HTR-8/SVneo (cell line): Measurements from ENCODE around the gene CACNA1D.

ENCODE experiments used
- DNase-seq: peaks from one replicate; pipeline ENCODE4 v3.0.0; 2011; ENCODE audit warnings: low spot score, mixed read lengths; ENCODE audit not compliant: insufficient read length
- FAIRE-seq: peaks from 2 replicates; lab custom pipeline; 2011; peaks lifted over from hg19 to GRCh38; lab: Jason Lieb, UNC

CACNA1D gene

DNA sequence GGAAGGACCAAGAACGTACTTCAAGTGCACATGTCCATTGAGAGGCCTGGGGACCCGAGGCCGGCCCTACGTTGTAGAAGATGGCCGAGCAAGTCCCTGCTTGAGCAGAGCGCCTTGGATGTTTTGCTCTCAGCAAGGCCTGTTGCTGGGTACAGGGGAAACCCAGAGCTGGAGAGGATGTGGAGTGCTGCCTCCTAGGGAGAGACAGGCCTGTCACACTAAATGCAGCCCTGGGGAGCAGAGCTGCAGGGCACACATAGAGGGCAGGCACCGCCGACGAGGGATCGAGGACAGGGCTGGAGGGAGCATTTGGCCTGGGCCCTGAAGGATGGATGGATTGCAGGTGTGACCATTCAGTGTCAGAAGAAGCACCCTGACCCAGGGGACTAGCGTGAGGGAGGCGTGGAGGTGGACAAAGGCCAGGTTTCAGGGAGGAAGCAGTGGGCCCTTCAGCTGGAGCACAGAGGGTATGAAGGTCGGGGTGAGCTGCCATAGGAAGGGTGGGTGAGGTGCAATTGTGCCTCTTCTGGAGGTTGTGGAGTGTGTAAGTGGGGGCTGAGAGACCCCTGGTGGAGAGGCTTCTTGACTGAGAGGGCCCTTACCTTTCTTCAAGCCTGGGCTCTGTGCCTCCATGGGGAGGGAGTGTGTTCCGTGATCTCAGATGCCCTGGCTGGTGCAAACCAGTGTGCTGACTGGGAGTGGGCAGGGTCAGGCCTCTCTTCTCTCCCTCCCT, 209.4 kb downstream of the CACNA1D start:
- FAIRE-seq (no peak), DNase-seq (no peak)

DNA sequence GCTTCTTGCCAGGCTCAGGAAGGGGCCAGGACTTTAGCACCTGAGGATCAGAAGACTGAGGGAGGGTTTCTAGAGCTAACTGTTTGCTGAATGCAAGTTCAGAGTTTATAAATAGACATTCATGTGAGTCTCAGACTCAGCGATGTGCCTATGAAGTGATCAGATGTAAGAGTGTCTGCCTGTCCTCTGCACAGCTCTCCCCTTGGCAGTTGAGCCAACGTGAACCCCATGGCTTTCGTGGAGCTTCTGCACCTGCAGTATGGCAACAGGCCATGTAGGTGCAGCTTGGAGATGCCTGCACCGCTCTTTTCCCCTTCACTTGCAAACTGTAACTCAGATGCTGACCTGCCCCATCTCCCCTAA, 209.9 kb downstream of the CACNA1D start:
- DNase-seq, result no peak
- no peak for FAIRE-seq

DNA sequence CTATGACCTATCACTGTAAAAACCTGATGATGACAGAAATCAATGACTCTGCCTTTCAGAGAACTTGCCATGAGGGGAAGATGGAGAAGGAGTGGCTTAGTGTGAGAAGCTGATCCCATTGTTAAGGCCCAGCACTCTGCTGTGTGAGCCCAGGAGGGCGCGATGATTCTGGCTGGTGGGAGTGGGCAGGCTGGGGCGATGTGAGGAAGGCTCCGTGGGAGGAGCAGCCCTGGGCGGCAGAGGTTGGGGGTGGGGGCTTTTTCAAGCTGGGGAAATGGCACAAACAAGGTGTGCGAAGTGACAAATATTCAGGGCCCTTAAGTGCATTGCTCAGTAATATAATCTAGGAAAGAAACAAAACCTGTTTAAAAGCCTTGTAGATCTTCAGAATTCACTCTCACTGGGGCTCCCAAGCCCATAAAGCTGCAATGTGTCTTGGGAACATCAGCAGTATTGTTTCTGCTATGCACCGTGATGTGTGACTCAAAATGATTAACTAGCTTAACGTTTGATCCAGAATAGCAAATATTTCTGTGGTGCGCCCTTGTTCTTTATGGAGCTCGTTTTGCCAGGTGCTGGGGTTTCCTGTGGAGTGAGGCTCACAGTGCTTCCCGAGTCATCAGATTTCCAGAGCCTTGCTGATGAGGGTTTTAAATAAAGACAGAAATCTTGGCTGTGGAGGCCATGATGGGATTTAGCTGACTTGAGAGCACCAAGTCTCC, 210.8 kb downstream of the CACNA1D start:
- no peak for FAIRE-seq
- no peak for DNase-seq

DNA sequence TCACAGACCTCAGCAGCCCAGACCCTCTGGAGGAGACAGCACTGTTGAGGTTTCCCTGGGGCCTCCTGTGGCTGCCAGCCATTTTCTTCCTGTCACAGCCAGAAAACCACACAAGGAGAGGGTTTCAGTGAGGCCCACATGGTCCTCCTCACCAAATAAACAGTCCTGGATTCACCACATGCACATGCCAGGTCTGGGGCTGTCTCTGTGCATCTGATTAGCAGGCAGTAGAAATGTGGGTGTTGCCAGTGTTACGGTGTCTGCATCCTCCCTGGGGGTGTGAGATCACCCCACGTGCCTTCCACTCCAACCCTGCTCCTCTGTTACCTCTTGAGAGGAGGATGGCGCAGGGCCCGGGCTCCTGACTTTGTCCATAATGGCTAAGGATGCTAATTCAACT, 211.4 kb downstream of the CACNA1D start:
- FAIRE-seq (no peak), DNase-seq (no peak)

DNA sequence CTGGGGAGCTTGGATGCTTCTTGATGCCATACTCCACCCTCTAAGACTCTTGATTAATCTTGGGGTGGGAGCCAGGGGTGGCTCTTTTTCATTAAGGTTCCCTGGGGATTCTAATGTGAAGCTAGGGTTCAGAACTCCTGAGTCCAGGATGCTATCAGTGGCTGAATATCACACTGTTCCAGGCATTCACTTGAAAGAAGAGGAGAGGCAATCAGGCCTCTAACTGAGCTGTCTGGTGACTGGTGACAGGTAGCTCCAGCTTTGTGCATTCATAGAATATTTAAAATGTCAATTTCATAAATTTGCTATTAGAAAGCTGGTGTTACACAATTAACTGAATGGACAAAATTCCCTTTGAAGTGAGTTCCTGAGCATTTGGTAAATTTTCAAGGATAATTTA, 212.8 kb downstream of the CACNA1D start:
- no peak for DNase-seq
- FAIRE-seq, result no peak

DNA sequence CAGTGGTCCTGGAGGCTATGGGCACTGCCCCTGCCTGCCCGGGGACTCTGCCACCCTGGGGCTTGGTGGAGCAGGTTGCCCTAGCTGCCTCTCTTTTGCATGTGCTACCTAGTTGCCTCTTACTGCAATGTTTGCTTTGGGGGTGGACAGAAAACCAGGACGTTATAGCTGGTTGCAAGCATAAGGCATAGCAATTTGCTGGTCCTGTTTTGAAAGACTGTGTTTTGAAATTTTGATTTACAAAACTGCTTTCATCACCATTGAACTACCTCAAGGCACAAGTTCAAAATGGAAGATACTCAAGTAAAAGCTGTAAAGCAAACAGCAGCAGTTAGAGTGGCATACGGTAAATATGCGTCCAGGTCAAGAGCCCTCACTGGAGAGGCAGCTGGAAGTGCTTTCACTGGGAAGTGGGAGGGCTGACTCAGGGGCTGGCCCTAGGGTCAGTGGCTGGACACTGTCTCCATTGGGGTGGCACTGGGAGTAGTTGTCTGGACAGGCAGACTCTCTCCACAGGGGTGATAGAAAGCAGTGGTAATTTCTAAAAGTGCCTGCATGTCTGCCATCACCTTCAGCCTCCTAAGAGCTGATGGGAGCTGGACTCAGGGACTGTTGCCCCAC, 213.7 kb downstream of the CACNA1D start:
- FAIRE-seq, result no peak
- DNase-seq, result no peak

DNA sequence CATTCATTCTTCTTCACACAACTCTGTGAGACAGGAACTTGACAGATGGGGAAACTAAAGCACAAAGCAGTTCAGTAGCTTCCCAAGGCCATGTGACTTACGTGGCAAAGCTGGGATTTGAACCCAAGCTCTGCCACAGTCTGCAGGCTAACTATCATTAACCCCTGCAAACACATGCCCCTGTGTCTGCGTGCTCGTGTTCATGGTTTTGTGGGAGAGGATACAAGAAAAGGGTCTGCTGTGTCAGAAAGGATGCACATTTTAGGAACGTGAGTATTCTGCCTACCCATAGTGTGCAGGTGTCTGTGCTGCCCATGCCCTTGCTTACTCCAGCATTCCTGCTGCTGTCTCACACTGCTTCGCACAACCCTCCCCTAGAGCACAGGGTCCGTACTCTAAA, 214.8 kb downstream of the CACNA1D start:
- DNase-seq (no peak), FAIRE-seq (no peak)

DNA sequence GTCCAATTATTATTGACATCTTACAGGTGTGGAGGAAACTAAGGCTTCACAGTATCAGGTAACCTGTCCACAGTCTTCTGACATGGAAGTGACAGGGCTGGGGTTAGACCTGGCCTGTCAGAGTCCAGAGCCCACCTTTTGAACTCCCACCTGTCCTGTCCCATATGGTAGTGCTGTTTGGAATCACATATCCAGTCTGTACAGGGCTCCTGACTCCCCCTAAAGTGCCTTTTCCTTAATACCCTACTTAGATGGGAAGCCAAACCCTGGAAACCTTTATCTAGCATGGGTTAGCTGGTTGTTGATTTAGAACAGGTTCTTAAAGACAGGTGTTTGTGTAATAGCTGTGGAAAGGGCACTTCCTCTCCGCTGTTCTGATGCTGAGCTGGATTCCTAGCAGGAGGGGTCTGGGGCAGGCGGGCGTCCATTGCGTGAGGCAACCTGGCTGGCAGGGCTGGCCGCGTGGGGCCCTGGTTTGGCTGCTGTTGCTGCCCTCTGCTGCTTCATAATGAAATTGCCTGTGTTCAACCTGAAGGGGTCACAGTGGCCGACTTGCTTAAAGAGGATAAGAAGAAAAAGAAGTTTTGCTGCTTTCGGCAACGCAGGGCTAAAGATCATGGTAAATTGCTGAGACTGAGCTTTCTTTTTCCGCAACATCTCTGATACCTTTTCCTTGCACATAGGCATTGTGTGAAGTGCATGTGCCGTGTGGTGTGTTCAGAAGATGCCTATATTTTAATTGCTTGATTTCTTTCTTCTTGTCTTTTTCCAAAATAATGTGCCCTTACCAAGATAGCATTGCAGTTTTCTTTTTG, 215.7 kb downstream of the CACNA1D start:
- no peak for FAIRE-seq
- peak; percentile 70 for DNase-seq

DNA sequence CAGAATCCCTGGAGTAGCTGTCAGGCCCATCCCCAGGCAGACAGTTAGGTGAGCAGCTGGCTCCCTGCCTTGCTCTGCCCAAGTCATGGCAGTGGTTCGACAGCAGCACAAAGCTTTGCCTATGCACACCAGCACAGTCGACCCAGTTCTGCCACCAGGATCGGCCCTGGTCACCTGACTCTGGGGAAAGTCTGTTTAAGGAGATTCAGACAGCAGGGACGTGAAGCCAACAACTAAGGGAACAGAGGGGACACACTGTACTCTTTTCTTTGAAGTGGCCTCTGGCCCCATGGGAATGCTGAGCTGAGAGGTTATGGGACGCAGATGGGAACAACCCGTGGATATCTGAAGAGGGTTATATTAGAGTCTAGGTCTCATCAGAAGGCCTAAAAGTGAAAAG, 217.0 kb downstream of the CACNA1D start:
- FAIRE-seq (no peak), DNase-seq (no peak)

DNA sequence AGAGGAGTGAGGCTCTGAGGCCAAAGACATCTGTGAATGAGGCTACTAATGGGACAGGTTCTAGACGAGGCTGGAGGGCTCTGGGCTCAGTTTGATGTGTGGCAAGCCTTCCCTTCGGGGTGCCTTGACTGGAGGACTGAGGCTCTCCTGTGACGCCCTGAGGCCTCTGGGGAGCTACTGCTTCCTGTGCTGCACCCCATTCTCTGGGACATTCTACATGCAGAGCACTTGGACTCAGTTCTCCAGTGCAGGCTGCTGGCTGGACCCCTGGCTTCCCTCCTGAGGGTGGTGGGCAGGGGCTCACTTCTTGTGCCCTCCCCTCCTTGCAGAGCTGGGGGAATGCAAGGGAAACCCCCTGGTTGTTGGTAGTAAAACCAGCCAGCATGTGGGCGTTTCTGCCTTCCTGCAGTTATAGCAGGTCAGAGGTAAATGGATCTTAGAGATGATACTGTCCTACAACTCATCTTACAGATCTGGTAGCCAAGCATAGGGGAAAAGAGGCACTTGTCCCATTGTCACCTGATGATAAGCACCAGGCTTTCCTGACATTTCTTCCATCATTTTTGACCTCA, 218.5 kb downstream of the CACNA1D start:
- DNase-seq (no peak), FAIRE-seq (no peak)

DNA sequence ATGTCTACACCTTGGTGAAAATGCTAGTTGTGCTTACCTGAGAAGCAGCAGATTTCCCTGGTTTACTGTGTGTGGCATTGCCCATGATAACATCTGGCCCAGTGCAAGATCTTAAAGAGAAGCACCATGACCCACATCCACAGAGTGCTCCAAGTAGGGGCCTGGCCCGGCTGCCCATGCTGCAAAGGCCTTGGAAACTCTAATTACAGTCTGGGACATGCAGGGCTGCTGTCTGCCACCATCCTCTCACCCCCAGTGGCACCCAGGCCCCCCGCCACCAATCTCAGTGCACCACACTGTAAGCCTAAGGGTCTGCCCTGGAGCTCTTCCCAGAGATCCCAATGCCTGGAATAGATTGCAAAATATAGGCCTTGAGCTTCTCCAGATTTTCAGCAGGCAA, 219.2 kb downstream of the CACNA1D start:
- FAIRE-seq, result no peak

DNA sequence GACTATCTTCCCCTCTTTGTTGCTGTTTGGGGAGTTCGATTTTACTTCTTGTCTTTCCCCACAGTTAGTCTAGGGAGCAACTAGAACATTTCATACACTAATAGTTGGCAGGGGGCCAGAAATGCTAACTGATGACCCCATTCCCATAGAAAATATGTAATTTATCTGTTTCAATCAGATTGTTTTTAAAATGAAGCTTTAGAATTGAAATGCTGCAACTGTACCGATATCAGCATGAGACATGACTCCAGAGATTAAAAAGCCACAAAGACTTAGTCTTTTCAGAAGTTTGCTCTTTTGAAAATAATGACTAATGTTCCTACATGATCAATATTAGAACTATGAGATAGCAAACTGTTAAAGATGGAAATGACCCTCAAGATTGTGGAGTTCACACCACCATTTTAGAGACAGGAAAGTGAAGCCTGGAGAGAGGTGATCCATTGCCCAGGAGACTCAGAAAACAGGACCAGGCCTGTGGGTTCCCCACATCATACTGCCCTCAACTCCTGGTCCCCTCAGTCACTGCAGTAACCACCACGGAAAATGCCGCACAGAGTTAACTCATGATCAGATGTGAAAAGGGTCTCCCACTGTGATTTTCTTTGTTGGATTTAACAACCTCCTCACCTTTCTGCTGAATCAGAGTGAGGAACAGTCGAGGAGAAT, 221.5 kb downstream of the CACNA1D start:
- no peak for DNase-seq
- FAIRE-seq, result no peak

More for the DNA sequence above, 219.2 kb downstream of the CACNA1D start:
- DNase-seq, result no peak

DNA sequence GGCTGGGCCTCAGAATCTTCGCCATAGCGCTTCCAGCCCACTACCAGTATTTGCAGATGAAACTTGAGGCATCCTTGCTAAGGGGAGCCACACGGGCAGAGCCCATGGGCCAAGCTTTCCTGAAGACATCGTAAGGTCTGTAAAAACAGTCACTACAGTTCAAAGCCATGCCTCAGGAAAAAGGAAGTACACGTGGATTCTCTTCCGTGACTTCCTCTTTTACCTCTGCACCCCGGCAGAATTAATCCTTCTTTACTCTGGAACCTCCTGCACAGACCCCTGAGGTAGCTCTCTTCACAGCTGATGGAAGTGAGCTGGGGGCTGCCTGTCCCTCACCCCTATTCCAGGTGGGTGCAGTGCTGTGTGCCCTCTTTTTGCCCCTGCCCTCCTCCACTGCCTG, 222.6 kb downstream of the CACNA1D start:
- FAIRE-seq (no peak), DNase-seq (no peak)

DNA sequence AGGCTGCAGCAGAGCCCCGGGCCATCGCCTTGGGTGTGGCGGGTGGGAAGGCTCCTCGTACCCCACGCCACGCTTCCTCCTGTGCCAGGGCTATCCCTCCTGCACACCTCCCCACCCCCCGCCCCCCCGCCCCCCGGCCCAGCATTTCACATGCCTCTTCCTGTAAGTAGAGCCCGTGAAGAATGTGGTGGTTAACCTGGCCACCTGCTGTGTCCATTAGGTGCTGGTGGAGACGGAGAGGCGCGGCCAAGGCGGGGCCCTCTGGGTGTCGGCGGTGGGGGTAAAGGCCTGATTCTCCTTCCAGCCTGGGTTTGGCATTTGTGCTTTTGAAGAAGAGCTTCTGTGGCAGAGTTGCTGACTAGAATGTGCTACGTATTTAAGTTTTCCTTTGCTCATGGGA, 224.1 kb downstream of the CACNA1D start:
- DNase-seq (no peak), FAIRE-seq (no peak)

DNA sequence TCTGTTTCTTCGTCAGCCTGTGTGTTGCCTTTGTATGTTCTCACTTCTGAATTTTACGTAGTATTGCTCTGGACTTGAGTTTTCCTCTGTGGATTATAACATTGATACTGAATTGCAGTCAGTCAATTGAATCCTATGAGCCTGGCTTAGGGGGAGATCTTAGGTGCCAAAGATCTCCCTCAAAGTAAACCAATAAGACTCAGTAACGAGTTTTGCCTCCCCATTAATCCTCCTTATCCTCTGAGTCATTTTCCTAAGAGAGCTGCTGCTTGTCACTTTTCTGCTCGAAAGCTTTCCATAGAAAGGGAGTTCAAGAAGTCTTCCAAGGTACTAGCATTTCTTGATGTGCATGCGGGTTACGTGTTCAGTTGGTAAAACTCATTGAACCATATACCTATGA, 225.4 kb downstream of the CACNA1D start:
- FAIRE-seq, result no peak
- DNase-seq, result no peak

DNA sequence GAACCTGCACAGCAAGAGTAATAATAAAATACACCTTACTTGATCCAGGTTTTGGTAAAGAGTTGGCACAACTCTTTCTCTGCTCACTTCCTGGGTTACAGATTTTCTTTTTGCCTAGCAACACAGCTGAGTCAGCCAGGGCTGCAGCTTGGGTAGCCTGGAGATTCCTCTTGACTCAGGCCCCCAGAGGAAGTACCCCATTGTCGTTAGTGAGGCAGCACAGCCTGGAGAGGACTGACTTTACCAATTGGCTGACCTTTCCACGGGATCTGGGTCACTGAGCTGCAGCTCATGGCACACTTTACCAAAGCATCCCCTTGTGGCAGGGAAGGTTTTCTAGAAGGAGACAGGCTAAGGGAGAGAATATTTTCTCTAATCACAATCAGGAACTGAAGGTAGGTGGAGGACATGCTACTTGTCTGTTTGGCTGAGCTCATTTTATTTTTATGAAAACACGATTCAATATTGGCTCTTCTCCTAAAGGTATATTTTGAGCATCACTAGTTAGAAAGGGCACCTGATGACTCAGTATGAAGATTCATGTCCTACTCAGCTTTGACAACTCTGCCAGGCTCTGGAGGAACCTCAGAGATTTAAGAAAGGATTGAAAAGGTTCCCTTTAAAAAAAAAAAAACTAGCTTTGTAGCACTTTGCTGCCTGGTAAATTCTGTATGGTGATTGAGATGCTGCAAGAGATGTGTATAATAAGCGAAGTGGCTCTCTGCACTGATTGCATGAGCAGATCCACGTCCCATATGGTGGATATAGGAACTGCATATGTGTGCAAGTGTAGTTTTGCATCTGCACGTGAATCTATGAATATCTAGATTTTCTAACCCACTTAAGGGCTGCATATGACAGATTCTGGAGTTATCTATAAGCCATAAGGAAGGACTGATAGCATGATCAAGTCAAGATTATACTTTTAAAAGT, 227.0 kb downstream of the CACNA1D start:
- DNase-seq, result no peak
- FAIRE-seq, result no peak

DNA sequence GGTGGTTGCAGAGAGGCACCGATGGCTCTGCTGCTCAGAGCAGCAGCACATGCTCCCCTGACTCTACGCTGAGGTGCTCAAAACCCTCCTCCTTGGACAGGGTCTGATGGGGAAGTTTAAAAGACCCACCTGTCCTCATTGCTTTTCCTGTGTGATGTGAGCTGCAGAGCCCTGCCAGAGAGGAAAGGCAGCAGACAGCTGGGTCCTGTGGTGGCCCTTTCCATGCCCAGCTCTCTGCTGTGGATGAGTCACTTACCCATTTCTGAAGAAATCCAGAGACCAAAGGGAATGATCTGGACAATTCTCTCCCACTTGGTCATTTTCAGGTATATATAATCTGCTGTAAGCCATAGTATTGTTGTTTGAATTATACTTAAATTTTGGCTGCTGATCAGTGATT, 230.2 kb downstream of the CACNA1D start:
- DNase-seq, result no peak
- no peak for FAIRE-seq

DNA sequence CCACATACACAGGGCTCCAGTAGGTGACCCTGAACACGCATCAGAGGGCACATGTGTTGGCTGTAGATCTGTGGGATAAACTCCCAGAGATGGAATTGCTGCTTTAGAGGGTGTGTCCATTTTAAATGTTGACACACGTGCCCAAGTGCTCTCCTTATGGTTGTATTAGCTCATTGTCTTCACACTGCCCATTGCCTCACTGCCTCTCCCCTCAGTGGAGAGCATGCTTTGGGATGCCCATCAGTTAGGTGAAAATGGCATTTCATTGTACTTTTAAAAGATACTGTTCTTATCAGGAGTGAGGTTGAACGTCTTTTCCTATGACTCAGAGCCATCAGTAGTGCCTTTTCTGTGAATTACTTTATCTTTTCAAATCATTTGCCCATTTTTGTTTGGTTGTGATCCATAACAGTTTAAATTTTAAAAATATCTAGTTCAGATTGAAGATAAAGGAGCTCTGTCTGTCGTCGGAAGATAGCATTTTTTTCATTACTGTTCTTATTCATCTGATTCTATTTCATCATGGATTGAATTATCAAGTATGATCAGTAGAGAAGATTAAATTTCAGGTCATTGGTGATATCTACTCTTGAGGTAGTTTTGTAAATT, 231.1 kb downstream of the CACNA1D start:
- no peak for DNase-seq
- FAIRE-seq, result no peak
